HFF-Myc (cell line): ENCODE results near the gene SPPL3.

Source experiments
- DNase-seq: peaks from one replicate; pipeline ENCODE4 v3.0.0-alpha.2; 2011; ENCODE audit warnings: low read depth; ENCODE audit errors: extremely low read depth
- H3K4me3 ChIP-seq: replicated peaks from 2 replicates; pipeline ENCODE4 v1.5.1; 2011; ENCODE audit warnings: low read depth, mild to moderate bottlenecking, control low read depth, low read length
- TF ChIP-seq, protein P1 (sequence below): IDR thresholded peaks from 2 replicates; pipeline ENCODE4 v1.5.1; 2012; ENCODE audit warnings: mild to moderate bottlenecking, low read depth, low read length, control low read depth; ENCODE audit errors: missing control alignments

Gene SPPL3

DNA sequence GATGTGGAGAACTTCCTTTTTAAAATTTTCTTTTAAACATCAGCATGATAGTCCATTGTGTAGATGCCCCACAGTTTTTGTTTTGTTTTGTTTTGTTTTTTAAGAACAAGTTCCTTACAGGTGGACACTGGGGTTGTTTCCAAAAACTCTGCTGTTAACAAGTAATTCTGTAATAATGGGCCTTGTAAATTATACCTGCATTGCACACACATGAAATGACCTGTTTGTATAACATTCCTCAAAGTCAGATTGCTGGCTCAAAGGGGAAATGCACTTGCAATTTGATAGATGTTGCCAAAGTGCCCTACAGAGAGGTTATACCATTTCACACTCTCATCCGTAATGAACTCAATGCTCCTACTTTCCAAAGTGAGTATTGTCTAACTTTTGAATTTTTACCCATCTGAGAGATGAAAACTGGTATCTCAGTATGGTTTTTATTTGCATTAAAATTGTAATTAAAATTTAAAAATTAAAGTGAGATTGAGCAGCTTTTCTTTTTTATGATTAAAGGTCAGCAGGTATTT lies 89.2 kb downstream of the SPPL3 start:
- H3K4me3 ChIP-seq = no peak overlapping the region
- TF ChIP-seq, protein P1, sequence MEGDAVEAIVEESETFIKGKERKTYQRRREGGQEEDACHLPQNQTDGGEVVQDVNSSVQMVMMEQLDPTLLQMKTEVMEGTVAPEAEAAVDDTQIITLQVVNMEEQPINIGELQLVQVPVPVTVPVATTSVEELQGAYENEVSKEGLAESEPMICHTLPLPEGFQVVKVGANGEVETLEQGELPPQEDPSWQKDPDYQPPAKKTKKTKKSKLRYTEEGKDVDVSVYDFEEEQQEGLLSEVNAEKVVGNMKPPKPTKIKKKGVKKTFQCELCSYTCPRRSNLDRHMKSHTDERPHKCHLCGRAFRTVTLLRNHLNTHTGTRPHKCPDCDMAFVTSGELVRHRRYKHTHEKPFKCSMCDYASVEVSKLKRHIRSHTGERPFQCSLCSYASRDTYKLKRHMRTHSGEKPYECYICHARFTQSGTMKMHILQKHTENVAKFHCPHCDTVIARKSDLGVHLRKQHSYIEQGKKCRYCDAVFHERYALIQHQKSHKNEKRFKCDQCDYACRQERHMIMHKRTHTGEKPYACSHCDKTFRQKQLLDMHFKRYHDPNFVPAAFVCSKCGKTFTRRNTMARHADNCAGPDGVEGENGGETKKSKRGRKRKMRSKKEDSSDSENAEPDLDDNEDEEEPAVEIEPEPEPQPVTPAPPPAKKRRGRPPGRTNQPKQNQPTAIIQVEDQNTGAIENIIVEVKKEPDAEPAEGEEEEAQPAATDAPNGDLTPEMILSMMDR = no peak
- no peak for DNase-seq

DNA sequence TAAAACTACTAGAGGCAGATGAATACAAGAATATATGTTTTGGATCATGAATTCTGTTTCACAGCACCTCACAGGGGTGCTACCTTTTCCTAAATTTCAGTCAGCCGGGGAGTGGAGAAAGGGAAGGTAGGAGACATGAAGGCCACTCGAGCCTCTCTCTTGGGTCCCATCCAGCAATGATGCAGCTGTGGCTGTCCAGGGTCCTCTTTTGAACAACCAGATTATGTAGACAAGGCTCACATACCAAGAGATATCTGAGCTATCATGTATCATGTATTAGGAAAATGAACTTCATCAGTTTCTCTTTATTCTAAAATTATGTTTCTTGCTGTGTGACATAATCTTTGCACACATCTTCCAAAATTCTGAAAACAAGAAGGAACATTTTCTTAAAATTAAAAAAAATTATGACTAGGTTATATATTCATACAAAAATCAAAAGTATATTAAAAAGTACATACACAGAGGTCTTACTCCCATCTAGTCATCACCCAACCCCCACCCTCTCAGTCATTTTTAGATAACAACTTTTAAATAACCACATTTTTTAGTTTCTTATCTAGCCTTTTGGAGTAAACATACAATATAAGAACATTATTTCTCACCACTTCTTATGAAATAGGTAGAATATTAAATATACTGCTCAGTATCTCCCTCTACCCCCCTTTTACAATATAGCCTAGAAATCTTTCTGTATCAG lies 89.8 kb downstream of the SPPL3 start:
- H3K4me3 ChIP-seq = no peak overlapping the region
- DNase-seq = no peak
- TF ChIP-seq, protein P1 = no peak

DNA sequence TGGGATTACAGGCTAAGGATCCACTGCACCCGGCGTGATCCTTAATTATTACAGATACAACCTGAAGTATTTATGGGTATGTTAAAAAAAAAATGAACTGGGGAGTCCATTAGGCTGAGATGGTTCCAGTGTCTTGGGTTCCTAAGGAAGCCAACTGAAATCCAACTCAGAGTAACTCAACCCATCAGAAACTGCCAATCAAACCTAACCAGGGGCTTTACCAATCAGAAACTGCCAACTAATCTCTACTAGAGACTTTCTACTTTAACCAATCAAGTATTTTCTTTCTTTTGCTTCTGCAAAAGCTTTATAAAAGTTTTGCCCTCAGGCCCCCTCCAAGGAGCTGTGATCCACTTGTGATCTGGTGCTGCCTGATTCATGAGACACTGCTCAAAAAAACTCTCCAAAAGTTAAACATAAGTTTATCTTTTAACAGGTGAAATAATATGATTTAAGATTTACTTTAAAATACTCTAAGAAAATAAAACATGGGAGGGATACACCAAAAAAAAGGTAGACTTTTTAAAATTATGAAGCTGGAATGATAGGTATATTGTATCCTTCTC lies 90.5 kb downstream of the SPPL3 start:
- TF ChIP-seq, protein P1 = no peak
- no peak overlapping the region for H3K4me3 ChIP-seq
- no peak for DNase-seq

DNA sequence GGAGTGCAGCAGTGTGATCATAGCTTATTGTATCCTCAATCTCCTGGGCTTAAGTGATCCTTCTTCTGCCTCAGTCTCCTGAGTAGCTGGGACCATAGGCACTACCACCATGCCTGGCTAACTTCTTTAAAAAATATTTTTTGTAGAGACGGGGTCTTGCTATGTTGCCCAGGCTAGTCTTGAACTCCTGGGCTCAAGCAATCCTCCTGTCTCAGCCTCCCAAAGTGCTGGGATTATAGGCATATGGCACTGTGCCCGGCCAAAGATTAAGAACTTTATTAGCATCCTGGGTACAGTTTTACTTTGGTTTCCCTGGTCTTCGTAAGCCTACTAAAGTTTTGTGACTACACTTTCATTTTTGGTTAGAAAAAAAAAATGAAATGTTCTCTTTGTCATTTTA lies 94.1 kb downstream of the SPPL3 start:
- no peak overlapping the region for H3K4me3 ChIP-seq
- no peak for DNase-seq
- TF ChIP-seq, protein P1 = no peak

DNA sequence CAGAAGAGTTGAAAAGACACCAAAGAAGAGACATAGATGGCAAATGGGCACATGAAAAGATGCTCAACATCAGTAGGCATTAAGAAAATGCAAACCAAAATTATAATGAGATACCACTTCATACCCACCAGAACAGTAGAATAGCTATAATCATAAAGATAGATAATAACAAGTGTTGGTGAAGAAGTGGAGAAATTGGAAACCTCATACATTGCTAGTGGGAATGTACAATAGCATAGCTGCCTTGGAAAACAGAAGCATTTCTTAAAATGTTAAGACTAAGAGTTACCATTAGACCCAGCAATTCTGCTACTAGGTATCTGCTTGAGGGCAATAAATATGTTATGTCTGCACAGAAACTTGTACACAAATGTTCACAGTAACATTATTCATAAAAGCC lies 99.7 kb downstream of the SPPL3 start:
- DNase-seq = no peak
- H3K4me3 ChIP-seq = no peak overlapping the region
- TF ChIP-seq, protein P1 = no peak

DNA sequence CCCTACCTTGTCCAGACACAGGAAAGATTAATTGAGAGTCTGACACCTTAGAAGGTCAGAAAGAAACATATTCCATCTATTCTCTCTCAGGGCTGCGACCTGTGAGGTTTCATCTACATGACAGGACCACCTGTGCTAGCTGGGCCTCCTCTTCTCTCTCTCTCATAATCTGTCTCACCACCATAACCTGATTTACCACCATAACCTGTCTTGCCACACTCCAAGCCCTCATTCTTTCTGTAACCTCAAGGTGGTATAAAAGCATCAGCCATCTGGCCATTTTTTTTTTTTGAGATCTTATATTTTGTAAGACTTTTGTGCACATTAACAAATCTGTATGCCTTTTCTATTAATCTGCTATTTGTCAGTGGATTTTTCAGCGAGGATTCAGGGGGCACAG lies 103.0 kb downstream of the SPPL3 start:
- no peak overlapping the region for H3K4me3 ChIP-seq
- TF ChIP-seq, protein P1 = no peak
- DNase-seq = no peak

DNA sequence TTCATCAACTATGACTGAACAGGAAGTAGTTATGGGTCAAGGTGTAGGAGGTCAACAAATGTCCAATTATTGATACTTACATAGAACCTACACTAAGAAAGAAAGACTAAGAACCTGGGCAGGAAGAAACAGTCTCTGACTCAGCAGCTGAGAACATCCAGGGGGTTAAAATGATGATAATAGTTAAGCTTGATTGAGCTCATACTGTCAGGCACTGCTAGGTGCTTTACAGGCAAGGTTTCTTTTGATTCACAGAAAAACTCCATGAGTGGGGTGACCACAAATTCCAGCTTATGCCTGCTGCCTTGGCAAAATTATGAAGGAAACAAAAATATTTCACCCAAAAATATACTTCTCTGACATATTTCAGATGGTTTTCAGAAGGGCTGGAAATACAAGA lies 103.5 kb downstream of the SPPL3 start:
- DNase-seq = no peak
- H3K4me3 ChIP-seq = no peak overlapping the region
- TF ChIP-seq, protein P1 = no peak
